NB4 (cell line): ENCODE data around the gene GPANK1.
"Not testable (repeated sequence)": the region's sequence is repeated elsewhere in the genome, so short reads cannot be mapped to it uniquely, and the experiment has no call there.

ENCODE experiments used
- DNase-seq: peaks from one replicate; pipeline ENCODE4 v3.0.0; 2010; ENCODE audit warnings: low read depth
- H3K4me3 ChIP-seq: one replicate; pipeline ENCODE4 v1.5.1; 2011; ENCODE audit warnings: mild to moderate bottlenecking, low read depth, low read length, moderate library complexity
- MAX ChIP-seq: IDR thresholded peaks from 2 replicates; pipeline ENCODE4 v1.6.1; 2011; ENCODE audit warnings: low read depth, low read length
- MYC ChIP-seq: IDR thresholded peaks from 2 replicates; pipeline ENCODE4 v1.6.1; 2011; ENCODE audit warnings: low read depth, low read length
- POLR2A ChIP-seq: IDR thresholded peaks from 2 replicates; pipeline ENCODE4 v1.6.1; 2011; ENCODE audit warnings: mild to moderate bottlenecking; ENCODE audit not compliant: insufficient read length; ENCODE audit errors: extremely low read depth
- TF ChIP-seq, protein P1 (sequence below): IDR thresholded peaks from one replicate; pipeline ENCODE4 v1.5.1; 2012; ENCODE audit warnings: low read depth, low read length

The GPANK1 gene

DNA sequence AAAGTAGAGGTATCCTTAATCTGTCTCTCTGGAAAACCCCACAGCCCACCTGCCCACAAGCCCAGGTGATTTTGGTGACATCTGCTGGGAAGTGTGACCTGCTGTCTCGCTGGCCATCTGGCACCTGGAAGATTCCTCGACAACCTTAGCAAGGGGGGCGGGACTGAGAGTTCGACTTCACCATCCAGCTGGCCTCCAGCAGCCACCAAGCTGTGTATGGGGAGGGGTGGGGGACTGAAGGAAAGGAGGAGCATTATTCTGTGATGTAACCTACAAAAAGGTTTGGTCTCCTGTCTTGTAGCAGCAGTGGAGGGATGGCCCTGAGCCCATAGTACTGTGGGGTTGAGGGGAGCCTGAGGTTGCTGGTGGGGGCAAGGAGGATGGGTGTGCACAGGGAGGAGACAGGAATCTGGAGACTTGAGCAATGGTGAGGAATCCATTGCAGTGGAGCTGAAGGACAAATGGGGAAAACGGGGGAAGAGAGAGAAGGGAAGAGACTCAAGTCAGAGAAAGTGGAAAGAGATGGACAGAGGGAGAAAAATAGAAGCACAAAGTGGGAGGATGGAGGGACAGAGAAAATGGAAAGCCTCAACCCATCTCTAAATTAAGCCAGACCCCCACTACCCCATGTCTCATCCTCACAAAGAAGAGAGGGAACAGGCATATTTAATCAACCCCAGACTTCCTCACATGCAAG lies 45.9 kb upstream of the GPANK1 start:
- no peak overlapping the region for H3K4me3 ChIP-seq
- TF ChIP-seq, protein P1, sequence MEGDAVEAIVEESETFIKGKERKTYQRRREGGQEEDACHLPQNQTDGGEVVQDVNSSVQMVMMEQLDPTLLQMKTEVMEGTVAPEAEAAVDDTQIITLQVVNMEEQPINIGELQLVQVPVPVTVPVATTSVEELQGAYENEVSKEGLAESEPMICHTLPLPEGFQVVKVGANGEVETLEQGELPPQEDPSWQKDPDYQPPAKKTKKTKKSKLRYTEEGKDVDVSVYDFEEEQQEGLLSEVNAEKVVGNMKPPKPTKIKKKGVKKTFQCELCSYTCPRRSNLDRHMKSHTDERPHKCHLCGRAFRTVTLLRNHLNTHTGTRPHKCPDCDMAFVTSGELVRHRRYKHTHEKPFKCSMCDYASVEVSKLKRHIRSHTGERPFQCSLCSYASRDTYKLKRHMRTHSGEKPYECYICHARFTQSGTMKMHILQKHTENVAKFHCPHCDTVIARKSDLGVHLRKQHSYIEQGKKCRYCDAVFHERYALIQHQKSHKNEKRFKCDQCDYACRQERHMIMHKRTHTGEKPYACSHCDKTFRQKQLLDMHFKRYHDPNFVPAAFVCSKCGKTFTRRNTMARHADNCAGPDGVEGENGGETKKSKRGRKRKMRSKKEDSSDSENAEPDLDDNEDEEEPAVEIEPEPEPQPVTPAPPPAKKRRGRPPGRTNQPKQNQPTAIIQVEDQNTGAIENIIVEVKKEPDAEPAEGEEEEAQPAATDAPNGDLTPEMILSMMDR = no peak
- TF ChIP-seq MAX (no peak), MYC (no peak), POLR2A (no peak)
- no peak for DNase-seq

- not testable (repeated sequence) for H3K4me3 ChIP-seq, DNase-seq
These were observed 44.4 kb upstream of the GPANK1 start for GRCh38 chr6:31709157-31709556.

DNA sequence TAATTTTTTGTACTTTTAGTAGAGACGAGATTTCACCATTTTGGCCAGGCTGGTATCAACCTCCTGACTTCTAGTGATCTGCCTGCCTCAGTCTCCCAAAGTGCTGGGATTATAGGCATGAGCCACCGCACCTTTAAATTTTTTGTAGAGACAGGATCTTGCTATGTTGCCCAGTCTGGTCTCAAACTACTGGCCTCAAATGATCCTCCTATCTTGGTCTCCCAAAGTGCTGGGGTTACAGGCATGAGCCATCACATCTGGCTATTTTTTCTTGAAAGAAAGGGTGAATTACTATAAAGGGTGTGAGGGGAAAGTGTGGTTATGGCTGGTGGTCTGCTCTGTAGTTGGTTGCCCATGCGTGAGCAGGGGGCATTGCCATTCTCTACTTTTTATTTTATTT lies 43.4 kb upstream of the GPANK1 start:
- H3K4me3 ChIP-seq = no peak overlapping the region
- DNase-seq = no peak
- TF ChIP-seq MYC = no peak

- H3K4me3 ChIP-seq = no peak overlapping the region
- no peak for DNase-seq
- TF ChIP-seq MAX (no peak), POLR2A (no peak), MYC (no peak)
- TF ChIP-seq, protein P1 = no peak
These were observed 42.9 kb upstream of the GPANK1 start for GRCh38 chr6:31707701-31708100.

- TF ChIP-seq MAX = no peak
- TF ChIP-seq, protein P1 = no peak
- TF ChIP-seq POLR2A = no peak
- no peak for TF ChIP-seq MYC
These were observed 41.8 kb upstream of the GPANK1 start, which contains the start of gene LY6G6F for GRCh38 chr6:31706599-31706998. TSS of gene LY6G6F (plus strand) at chr6:31706866. CDS start at chr6:31706907, 41 bp downstream.

DNA sequence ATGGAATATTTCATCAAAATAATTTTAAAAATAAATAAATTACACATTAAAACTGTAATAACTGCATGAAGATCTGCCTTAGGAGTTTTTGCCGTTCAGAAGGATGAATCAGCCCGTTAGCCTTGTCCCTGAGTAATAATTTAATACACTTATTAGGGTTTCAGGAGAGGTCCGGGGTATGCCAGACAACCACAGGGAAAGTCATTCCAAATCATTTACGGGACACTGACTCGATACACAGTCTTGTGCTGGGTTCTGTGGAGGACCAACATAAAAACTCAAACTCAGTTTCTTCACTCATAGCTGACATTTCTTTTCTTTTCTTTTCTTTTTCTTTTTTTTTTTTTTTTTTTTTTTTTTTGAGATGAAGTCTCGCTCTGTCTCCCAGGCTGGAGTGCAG lies 41.1 kb upstream of the GPANK1 start:
- no peak for TF ChIP-seq POLR2A
- TF ChIP-seq, protein P1 = no peak
- TF ChIP-seq MAX = no peak
- no peak overlapping the region for H3K4me3 ChIP-seq
- DNase-seq = no peak

More at GRCh38 chr6:31706599-31706998, 41.8 kb upstream of the GPANK1 start, which contains the start of gene LY6G6F:
- no peak within 1 kb of the TSS for H3K4me3 ChIP-seq
- DNase-seq = no peak
